ENCODE measurements around the gene SELPLG. TPM values are rescaled to one million over a fixed set of nuclear protein-coding genes. Genes with fewer than 3 reads are reported as not detected.
"Not testable (repeated sequence)": the region's sequence is repeated elsewhere in the genome, so short reads cannot be mapped to it uniquely, and the experiment has no call there.

Gene SELPLG
- polyA plus RNA-seq (2013, experiment 1 of 2; ENCODE audit: insufficient read length), result 3.1 TPM
- 3.1 TPM for polyA plus RNA-seq (2013, experiment 2 of 2; ENCODE audit: insufficient read length)

- DNase-seq, result no peak
Measured at GRCh38 chr12:108633534-108634248, at the start of gene SELPLG. Gene SELPLG, minus strand, starts transcription at chr12:108633894. Its CDS starts 9,587 bp downstream, at chr12:108624307.

GRCh38 chr12:108681317-108681716 lies 47.6 kb upstream of the SELPLG start:
- DNase-seq, result no peak

- no peak for DNase-seq
Measured at GRCh38 chr12:108679106-108679681, 45.5 kb upstream of the SELPLG start.

- no peak for DNase-seq
Measured at GRCh38 chr12:108678104-108678730, 44.5 kb upstream of the SELPLG start.

DNA sequence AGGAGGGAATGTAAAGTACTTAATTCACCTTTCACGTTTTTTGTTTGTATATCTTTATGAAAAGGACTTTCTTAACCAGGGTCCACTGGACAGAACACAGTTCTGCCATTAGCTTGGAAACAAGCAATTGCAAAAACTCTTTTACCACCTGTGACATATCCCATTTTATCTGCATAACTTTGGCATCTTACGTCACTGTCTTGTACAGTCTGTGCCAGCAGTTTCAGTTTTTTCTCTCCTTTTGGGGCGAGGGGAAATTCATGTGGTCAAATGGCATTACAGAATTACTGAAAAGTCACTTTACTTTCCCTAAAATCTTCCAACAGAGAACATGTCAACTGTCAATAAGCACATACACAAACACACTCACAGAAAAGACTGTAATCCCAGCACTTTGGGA lies 43.7 kb upstream of the SELPLG start:
- no peak for DNase-seq

DNA sequence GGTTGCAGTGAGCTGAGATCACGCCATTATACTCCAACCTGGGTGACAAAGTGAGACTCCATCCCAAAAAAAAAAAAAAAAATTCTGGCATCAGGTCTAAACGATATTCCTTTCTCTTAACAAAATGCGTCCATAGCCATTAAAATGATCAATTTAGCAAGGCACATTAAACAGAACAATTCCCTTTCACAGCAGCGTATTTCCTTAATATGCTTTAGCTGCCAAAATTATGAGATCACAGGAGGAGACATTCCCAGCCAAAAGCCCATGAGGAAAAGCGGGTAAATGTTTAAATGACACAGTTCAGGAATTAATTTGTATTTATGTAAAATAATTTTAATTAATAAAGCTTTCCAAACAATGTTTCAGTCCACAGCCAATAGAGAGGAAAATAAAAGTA lies 43.0 kb upstream of the SELPLG start:
- DNase-seq, result no peak

DNA sequence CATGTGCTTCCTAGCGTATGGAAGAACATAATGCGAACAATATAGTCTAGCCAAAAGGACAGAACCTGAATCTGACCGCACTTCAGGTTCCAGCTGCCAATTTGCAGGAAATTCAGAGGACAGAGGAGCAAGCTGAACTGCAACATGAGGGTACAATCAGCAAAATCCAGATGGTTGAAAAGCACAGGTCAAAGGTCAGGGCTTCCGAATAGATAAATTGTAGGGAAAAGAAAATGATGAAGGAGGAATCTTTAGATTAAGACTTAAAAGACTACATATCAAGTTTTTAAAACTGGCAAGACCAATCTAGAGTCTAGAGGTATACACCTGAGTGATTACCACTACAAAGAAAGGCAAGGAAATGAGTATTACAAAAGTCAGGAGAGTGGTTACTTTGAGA lies 42.1 kb upstream of the SELPLG start:
- no peak for DNase-seq

DNA sequence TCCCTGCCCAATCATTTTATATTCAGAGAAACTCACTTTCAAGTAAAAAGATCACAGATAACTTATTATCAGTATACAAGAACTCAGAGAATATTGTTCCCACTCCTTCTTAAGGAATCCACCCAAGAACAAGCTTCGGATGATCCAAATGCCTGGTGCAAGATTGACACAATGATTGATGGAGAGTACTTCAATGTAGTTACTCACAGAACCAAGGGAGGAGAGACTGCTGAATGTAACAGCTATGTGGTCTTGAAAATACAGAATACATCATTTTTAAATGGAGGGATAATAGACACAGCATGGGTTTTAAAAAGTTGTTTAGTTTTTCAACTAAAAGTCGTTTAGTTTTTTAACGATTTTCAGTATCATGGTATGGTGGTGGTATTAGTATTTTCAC lies 38.4 kb upstream of the SELPLG start:
- no peak for DNase-seq

DNA sequence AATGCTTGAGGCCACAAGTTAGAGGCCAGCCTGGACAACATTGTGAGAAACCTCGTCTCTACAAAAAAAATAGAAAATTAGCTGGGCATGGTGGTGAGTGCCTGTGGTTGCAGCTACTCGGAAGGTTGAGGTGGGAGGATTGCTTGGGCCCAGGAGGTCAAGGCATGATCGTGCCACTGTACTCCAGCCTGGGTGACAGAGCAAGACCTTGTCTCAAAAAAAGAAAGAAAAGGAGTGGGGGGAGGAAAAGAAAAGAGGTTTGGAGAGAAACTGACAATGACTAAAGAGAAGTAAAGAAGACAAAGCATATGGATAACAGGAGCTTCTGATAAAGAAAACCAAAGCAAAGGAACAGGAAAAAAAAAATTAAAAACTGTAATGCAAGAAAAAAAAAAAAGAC lies 37.4 kb upstream of the SELPLG start:
- DNase-seq, result no peak

DNA sequence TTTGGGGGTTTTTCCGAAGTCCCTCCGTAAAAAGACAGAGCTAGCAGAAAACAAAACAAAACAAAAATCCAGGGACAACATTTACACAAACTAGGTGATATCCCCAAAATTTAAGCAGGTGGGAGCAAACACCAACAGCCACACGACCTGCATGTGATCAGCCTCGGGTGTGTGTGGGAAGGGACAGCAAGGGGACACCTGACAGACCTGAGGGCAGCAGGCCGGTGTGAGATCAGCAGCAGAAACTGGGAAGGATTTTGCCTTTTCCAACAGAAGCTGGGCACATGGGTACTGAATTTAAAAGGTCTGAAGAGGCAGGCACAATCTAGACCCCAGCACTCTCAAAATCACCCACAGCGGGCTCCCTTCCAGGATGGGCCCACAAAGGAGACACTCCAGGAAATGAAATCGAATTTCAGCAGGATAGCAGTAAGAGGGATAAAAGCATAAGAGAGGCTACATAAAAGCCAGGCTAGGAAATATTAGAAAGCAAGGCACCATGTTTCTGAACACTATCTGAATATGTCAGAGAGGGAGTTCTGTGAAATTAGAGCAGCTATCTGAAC lies 36.5 kb upstream of the SELPLG start:
- no peak for DNase-seq

- peak; percentile 47 for DNase-seq
Measured at GRCh38 chr12:108668542-108668941, 34.8 kb upstream of the SELPLG start.

- DNase-seq, result no peak
Measured at GRCh38 chr12:108668063-108668462, 34.4 kb upstream of the SELPLG start.

DNA sequence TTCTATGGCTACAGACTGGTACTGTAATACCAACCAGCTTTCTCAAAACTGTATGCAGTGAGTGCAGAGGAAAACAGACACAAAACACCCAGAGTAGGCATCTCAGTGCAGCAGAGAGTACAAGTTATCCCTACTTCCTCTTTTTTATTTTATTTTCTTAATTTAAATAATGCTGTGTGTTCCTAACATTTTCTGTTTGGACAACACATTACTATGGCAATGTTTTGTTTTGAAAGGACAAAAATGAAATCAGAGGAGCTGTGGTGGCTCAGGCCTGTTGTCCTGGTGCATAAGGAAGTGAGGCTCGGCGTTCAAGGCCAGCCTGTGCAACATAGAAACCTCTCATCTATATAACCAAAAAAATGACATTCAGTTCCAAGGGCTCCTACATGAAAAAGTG lies 33.7 kb upstream of the SELPLG start:
- no peak for DNase-seq

- DNase-seq, result peak; percentile 42
Measured at GRCh38 chr12:108666401-108666881, 32.7 kb upstream of the SELPLG start.

GRCh38 chr12:108665608-108666202 lies 32.0 kb upstream of the SELPLG start:
- no peak for DNase-seq

GRCh38 chr12:108664338-108665258 lies 30.9 kb upstream of the SELPLG start:
- peak; percentile 92 for DNase-seq

DNA sequence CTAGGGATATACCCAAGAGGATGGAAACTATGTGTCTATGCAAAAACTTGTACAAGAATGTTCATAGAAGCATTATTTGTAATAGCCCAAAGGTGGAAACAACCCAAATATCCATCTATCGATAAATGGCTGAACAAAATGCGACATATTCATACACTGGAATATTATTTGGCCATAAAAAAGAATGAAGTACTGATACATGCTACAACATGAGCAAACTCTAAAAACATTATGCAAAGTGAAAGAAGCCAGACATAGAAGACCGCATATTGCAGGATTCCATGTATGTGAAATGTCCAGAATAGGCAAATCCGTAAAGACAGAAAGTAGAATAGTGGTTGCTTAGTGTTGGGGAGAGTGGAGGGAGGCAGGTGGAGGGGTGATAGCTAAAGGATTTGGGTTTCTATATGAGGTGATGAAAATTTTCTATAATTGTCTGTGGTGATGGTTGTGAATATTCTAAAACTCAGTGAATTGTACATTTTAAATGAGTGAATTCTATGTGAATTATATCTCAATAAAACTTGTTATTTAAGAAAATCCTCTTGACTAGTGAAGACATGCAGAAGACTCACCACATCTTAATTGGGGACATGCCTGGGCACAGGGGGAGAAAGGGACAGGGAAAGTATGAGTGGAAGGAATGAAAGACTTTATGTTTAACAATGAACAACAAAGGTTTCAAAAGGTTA lies 29.8 kb upstream of the SELPLG start:
- no peak for DNase-seq

GRCh38 chr12:108658115-108658514 lies 24.4 kb upstream of the SELPLG start:
- not testable (repeated sequence) for DNase-seq

DNA sequence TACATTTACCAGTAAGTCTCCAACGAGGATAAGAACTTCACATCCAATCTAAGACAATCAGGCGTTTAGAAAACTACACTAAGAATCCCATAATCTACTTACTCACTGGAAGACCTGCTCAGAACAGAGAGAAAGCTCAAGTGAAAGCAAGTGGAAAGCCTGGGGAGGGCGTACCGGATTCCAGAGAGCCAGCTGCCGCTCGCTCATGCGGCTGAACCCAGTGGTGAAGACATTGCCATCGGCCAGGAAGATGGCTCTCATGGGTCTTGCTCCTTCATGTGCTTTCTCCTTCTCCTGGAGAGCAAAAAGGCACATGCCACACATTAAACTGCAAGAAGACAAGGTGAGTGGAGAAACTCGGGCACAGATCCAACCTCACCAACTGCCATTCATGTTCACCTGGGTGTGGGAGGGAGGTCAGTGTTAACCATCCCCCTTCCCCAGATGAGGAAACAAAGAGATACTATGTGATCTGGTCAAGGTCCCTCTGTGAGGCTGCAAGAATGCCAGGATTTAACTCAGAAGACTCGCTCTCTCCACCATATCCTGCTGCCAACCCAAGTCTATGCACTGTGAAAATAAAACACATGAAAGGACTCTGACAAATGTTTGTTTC lies 23.5 kb upstream of the SELPLG start:
- DNase-seq, result no peak

DNA sequence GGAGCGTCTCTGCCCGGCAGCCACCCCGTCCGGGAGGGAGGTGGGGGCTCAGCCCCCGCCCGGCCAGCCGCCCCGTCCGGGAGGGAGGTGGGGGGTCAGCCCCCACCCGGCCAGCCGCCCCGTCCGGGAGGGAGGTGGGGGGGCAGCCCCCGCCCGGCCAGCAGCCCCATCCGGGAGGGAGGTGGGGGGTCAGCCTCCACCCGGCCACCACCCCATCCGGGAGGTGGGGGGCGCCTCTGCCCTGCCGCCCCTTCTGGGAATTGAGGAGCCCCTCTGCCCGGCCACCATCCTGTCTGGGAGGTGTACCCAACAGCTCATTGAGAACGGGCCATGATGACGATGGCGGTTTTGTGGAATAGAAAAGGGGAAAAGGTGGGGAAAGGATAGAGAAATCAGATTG lies 22.6 kb upstream of the SELPLG start:
- DNase-seq, result not testable (repeated sequence)

- not testable (repeated sequence) for DNase-seq
Measured at GRCh38 chr12:108655812-108656175, 22.1 kb upstream of the SELPLG start.

Data from fibroblast of skin of abdomen (primary cell).